ENCODE measurements around the gene SOCS7. TPM values are rescaled to one million over a fixed set of nuclear protein-coding genes. Genes with fewer than 3 reads are reported as not detected.

The SOCS7 gene
- total and polyA plus RNA-seq, 10 of the 15 experiments (the other 5 are each of a cell fraction or from before 2014, with no cell fraction given), result 0.68 to 12.8 (median 7.3) TPM

GRCh38 chr17:38344420-38344745 is 7.3 kb upstream of the SOCS7 start:
- no peak for TF ChIP-seq ZNF274 (IDR thresholded peaks at IDR 0.05; ENCODE audit: insufficient read depth, insufficient read length)
- no peak for TF ChIP-seq SIX5 (IDR thresholded peaks at IDR 0.05; ENCODE audit: low read depth, low read length, severe bottlenecking)
- TF ChIP-seq POLR2AphosphoS5 (IDR thresholded peaks at IDR 0.05; ENCODE audit: low read length), result no peak
- TF ChIP-seq NFXL1 (IDR thresholded peaks at IDR 0.05; ENCODE audit: borderline replicate concordance), result no peak
- TF ChIP-seq NFIC (IDR thresholded peaks at IDR 0.05; ENCODE audit: low read depth, low read length), result no peak
- TF ChIP-seq NR2C2 (IDR thresholded peaks at IDR 0.05; ENCODE audit: borderline replicate concordance, control insufficient read depth, insufficient read length, low read depth), result no peak
- TF ChIP-seq EED (IDR thresholded peaks at IDR 0.05; ENCODE audit: low read depth), result no peak
- peak; percentile 9; the same call in 1 of the 3 replicates for ATAC-seq
- ChIA-PET CTCF (interaction anchor here (0.9 to 1.7 kb wide), 3 partner anchors 11 to 324 kb away, joined by 3 to 5 read pairs (median 5); no protein-coding TSS in a partner anchor), SMC1A (ENCODE audit: uncharacterized antibody, unreplicated experiment) (interaction anchor here (1.0 kb wide), 1 partner anchor 70 kb away, joined by 3 read pairs; no protein-coding TSS in a partner anchor), POLR2A (interaction anchor here (1.1 kb wide), 1 partner anchor 10 kb away, joined by 3 read pairs; no protein-coding TSS in a partner anchor), RAD21 (ENCODE audit: unreplicated experiment) (no interaction called here)
- Histone ChIP-seq H3K27ac (ENCODE audit: control insufficient read depth, insufficient read depth) (no peak overlapping the region), H2AFZ (ENCODE audit: control insufficient read depth, low read depth, low read length) (no peak overlapping the region), H3K4me2 (ENCODE audit: control insufficient read depth, insufficient read depth) (no peak overlapping the region), H3K27me3 (replicated peaks in 1 of 2; ENCODE audit: control insufficient read depth in 2 of 2, insufficient read depth in 2 of 2, low read length in 1 of 2) (no peaks in the 10 kb centered on the region; a peak in 1 of 4 replicates), H3K79me2 (ENCODE audit: control insufficient read depth, insufficient read depth, low read length) (no peaks in the 10 kb centered on the region), H3K36me3 (ENCODE audit: control insufficient read depth in 2 of 2, insufficient read depth in 2 of 2, low read length in 1 of 2) (no peaks in the 10 kb centered on the region), H4K20me1 (ENCODE audit: control insufficient read depth, insufficient read depth) (no peaks in the 10 kb centered on the region), H3K9me3 (replicated peaks; ENCODE audit: control insufficient read depth, insufficient read depth, low read length) (no peaks in the 10 kb centered on the region), H3K4me3 (no peak overlapping the region), H3K9ac (ENCODE audit: control insufficient read depth, insufficient read depth, low read length) (no peak overlapping the region), H3K4me1 (ENCODE audit: control insufficient read depth, insufficient read depth, low read length) (no peaks in the 10 kb centered on the region)
- intact Hi-C loops (cut with micrococcal nuclease; ENCODE audit: unreplicated experiment), result no loop called here
- 31% methylated on average over 3 of the region's 3 CpGs for WGBS (ENCODE audit: insufficient coverage, insufficient replicate concordance, low lambda C conversion rate, missing lambda C conversion rate)
- no TSS peak for BruUV-seq (replicated peaks)
- FAIRE-seq, result no peak
- in situ Hi-C loops (cut with MboI), result loop anchor here (10.0 kb wide), 1 partner anchor 130 kb away; no protein-coding TSS in a partner anchor
- no peak for DNase-seq (ENCODE audit: low read depth, low spot score)

GRCh38 chr17:38345743-38346142 is 5.9 kb upstream of the SOCS7 start:
- no peak overlapping the region for H3K9ac ChIP-seq (ENCODE audit: control insufficient read depth, insufficient read depth, low read length)
- no peak for ATAC-seq
- no peak overlapping the region for H3K4me3 ChIP-seq
- ChIA-PET SMC1A (ENCODE audit: uncharacterized antibody, unreplicated experiment) (interaction anchor here (0.7 to 1.1 kb wide), 3 partner anchors 10 to 70 kb away, joined by 3 to 5 read pairs (median 4); no protein-coding TSS in a partner anchor), CTCF (interaction anchor here (0.5 to 1.1 kb wide), 3 partner anchors 10 to 1111 kb away, joined by 3 to 8 read pairs (median 4); no protein-coding TSS in a partner anchor), RAD21 (ENCODE audit: unreplicated experiment) (interaction anchor here (1.7 kb wide), 1 partner anchor 69 kb away, joined by 5 read pairs; no protein-coding TSS in a partner anchor), POLR2A (interaction anchor here (0.7 kb wide), 1 partner anchor 344 kb away, joined by 4 read pairs; no protein-coding TSS in a partner anchor)
- H4K20me1 ChIP-seq (ENCODE audit: control insufficient read depth, insufficient read depth), result no peaks in the 10 kb centered on the region
- H3K27me3 ChIP-seq (replicated peaks in 1 of 2; ENCODE audit: control insufficient read depth in 2 of 2, insufficient read depth in 2 of 2, low read length in 1 of 2), result no peaks in the 10 kb centered on the region; a peak in 1 of 4 replicates
- no peaks in the 10 kb centered on the region for H3K4me1 ChIP-seq (ENCODE audit: control insufficient read depth, insufficient read depth, low read length)
- in situ Hi-C loops (cut with MboI), result loop anchor here (5.0 to 10.0 kb wide), 2 partner anchors 72 to 129 kb away; no protein-coding TSS in a partner anchor
- no peak overlapping the region for H3K27ac ChIP-seq (ENCODE audit: control insufficient read depth, insufficient read depth)
- H3K36me3 ChIP-seq (ENCODE audit: control insufficient read depth in 2 of 2, insufficient read depth in 2 of 2, low read length in 1 of 2), result no peaks in the 10 kb centered on the region
- no peaks in the 10 kb centered on the region for H3K9me3 ChIP-seq (replicated peaks; ENCODE audit: control insufficient read depth, insufficient read depth, low read length)
- H3K79me2 ChIP-seq (ENCODE audit: control insufficient read depth, insufficient read depth, low read length), result no peaks in the 10 kb centered on the region
- FAIRE-seq, result no peak
- no TSS peak for BruUV-seq (replicated peaks)
- no peak overlapping the region for H3K4me2 ChIP-seq (ENCODE audit: control insufficient read depth, insufficient read depth)
- DNase-seq (ENCODE audit: low read depth, low spot score), result no peak
- intact Hi-C loops (cut with micrococcal nuclease; ENCODE audit: unreplicated experiment), result no loop called here
- 50% methylated on average over 7 of the region's 7 CpGs for WGBS (ENCODE audit: insufficient coverage, insufficient replicate concordance, low lambda C conversion rate, missing lambda C conversion rate)
- H2AFZ ChIP-seq (ENCODE audit: control insufficient read depth, low read depth, low read length), result no peak overlapping the region
- no peak for TF ChIP-seq PAX8 (IDR thresholded peaks at IDR 0.05)
- no peak for TF ChIP-seq EED (IDR thresholded peaks at IDR 0.05; ENCODE audit: low read depth)
- no peak for TF ChIP-seq E4F1 (IDR thresholded peaks at IDR 0.05; ENCODE audit: borderline replicate concordance, partially characterized antibody)
- no peak for TF ChIP-seq SPI1 (IDR thresholded peaks at IDR 0.05; ENCODE audit: borderline replicate concordance, insufficient read depth, low read depth, low read length)
- TF ChIP-seq WRNIP1 (IDR thresholded peaks at IDR 0.05; ENCODE audit: borderline replicate concordance, low read depth, low read length), result no peak
- TF ChIP-seq YBX1 (IDR thresholded peaks at IDR 0.05), result no peak
- TF ChIP-seq RAD51 (IDR thresholded peaks at IDR 0.05), result no peak
- no peak for TF ChIP-seq CBX5 (IDR thresholded peaks at IDR 0.05; ENCODE audit: low read depth)
- TF ChIP-seq KLF5 (IDR thresholded peaks at IDR 0.05; ENCODE audit: partially characterized antibody), result no peak

Measured in GM12878 (cell line).